Activated B cell treated with CpG ODN at 0.5 μM for 24 hours (primary cell): Measurements from ENCODE around the gene SOAT1. TPM values are rescaled to one million over a fixed set of nuclear protein-coding genes. Genes with fewer than 3 reads are reported as not detected.

ENCODE experiments used
- ATAC-seq: fragments of 200-7000 bp; cut with Tn5 transposase; one replicate; pipeline ENCODE4 v1.10.0; 2021; ENCODE audit warnings: low read depth, mild to moderate bottlenecking, moderate library complexity
- CTCF ChIA-PET: fragments of 350-600 bp; sonication (Branson Sonifier 250); formaldehyde crosslinking; loops from one replicate; lab custom pipeline; 2021; ENCODE audit warnings: antibody characterized with exemption; lab: Charles Lee
- POLR2A ChIA-PET: fragments of 350-600 bp; sonication (Branson Sonifier 250); formaldehyde crosslinking; loops from one replicate; lab custom pipeline; 2021; ENCODE audit warnings: antibody characterized with exemption; lab: Charles Lee
- DNase-seq: peaks from one replicate; pipeline ENCODE4 v3.0.0; 2022
- H3K27ac Mint-ChIP-seq: one replicate; pipeline ENCODE4 v1.8.0; 2020; ENCODE audit warnings: mixed read lengths
- H3K27me3 Mint-ChIP-seq: one replicate; pipeline ENCODE4 v1.8.0; 2021; ENCODE audit warnings: mixed read lengths
- H3K36me3 Mint-ChIP-seq: one replicate; pipeline ENCODE4 v1.8.0; 2021; ENCODE audit warnings: low read depth, mixed read lengths
- H3K4me1 Mint-ChIP-seq: one replicate; pipeline ENCODE4 v1.8.0; 2021; ENCODE audit warnings: mixed read lengths
- H3K4me3 Mint-ChIP-seq: one replicate; pipeline ENCODE4 v1.8.0; 2020; ENCODE audit warnings: mild to moderate bottlenecking, mixed read lengths
- H3K9me3 Mint-ChIP-seq: one replicate; pipeline ENCODE4 v1.8.0; 2020; ENCODE audit warnings: mixed read lengths
- CTCF ChIP-seq: fragments of 200-600 bp; IDR thresholded peaks from one replicate; pipeline ENCODE4 v1.8.0; 2022; ENCODE audit warnings: antibody characterized with exemption, mild to moderate bottlenecking
- intact Hi-C: fragments of 100-400 bp; cut with micrococcal nuclease; formaldehyde crosslinking; loops from one replicate; pipeline ENCODE4 v1.15.1; 2024
- total RNA-seq: library from RNA; stranded (reverse); gene quantifications from 2 replicates; pipeline ENCODE4 v1.2.3, GENCODE V29; 2022

Gene SOAT1
- total RNA-seq, 1 donor from 2014 or later: 17.3 TPM

- no peak for DNase-seq
- no peaks in the 10 kb centered on the region for H3K27me3 Mint-ChIP-seq
- intact Hi-C loops: no loop called here
- ATAC-seq: no peak
- ChIA-PET POLR2A (no interaction called here), CTCF (no interaction called here)
- peaks cover 2% of the 10 kb centered on the region for H3K9me3 Mint-ChIP-seq
- H3K36me3 Mint-ChIP-seq: peaks cover 50% of the 10 kb centered on the region
- no peak overlapping the region for H3K4me3 Mint-ChIP-seq
- no peak overlapping the region for H3K27ac Mint-ChIP-seq
- H3K4me1 Mint-ChIP-seq: no peaks in the 10 kb centered on the region
- no peak for TF ChIP-seq CTCF
Measured at GRCh38 chr1:179329862-179330261, 36.3 kb downstream of the SOAT1 start.

GRCh38 chr1:179334440-179334839 lies 40.8 kb downstream of the SOAT1 start:
- H3K36me3 Mint-ChIP-seq: peaks cover 40% of the 10 kb centered on the region
- intact Hi-C loops: no loop called here
- H3K4me1 Mint-ChIP-seq: peaks cover 2% of the 10 kb centered on the region
- H3K27ac Mint-ChIP-seq: no peak overlapping the region
- ChIA-PET CTCF (no interaction called here), POLR2A (no interaction called here)
- ATAC-seq: no peak
- peaks cover 2% of the 10 kb centered on the region for H3K9me3 Mint-ChIP-seq
- no peak for DNase-seq
- H3K4me3 Mint-ChIP-seq: no peak overlapping the region
- TF ChIP-seq CTCF: no peak
- H3K27me3 Mint-ChIP-seq: no peaks in the 10 kb centered on the region

DNA sequence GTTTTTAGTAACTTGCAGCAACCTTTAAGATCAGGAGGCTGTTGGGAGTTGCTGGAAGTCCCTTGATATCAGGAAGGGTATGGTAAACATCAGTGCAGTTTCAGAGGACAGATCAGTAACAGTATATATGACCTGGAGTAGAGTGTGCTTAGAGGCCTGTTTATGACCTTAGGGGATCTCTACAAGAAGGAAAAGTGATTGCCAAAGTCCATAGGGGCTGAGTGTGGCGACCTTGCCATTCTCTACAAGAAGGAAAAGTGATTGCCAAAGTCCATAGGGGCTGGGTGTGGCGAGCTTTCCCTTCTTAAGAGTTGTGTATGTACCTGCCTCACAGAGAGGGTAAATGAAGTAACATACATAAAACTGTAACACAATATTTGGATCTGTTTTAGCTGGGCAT lies 43.7 kb downstream of the SOAT1 start:
- intact Hi-C loops: no loop called here
- peaks cover 47% of the 10 kb centered on the region for H3K36me3 Mint-ChIP-seq
- no peak for TF ChIP-seq CTCF
- H3K4me3 Mint-ChIP-seq: no peak overlapping the region
- H3K27ac Mint-ChIP-seq: no peak overlapping the region
- ChIA-PET CTCF (no interaction called here), POLR2A (no interaction called here)
- DNase-seq (no peak), ATAC-seq (no peak)
- H3K9me3 Mint-ChIP-seq: no peaks in the 10 kb centered on the region
- H3K4me1 Mint-ChIP-seq: peaks cover 11% of the 10 kb centered on the region
- H3K27me3 Mint-ChIP-seq: no peaks in the 10 kb centered on the region

GRCh38 chr1:179337942-179338560 lies 44.5 kb downstream of the SOAT1 start:
- H3K4me3 Mint-ChIP-seq: no peak overlapping the region
- H3K27ac Mint-ChIP-seq: no peak overlapping the region
- CTCF ChIA-PET: no interaction called here
- peaks cover 48% of the 10 kb centered on the region for H3K36me3 Mint-ChIP-seq
- H3K9me3 Mint-ChIP-seq: no peaks in the 10 kb centered on the region
- TF ChIP-seq CTCF: no peak
- intact Hi-C loops: no loop called here
- POLR2A ChIA-PET: no interaction called here
- H3K27me3 Mint-ChIP-seq: no peaks in the 10 kb centered on the region
- ATAC-seq (no peak), DNase-seq (no peak)
- H3K4me1 Mint-ChIP-seq: peaks cover 11% of the 10 kb centered on the region

DNA sequence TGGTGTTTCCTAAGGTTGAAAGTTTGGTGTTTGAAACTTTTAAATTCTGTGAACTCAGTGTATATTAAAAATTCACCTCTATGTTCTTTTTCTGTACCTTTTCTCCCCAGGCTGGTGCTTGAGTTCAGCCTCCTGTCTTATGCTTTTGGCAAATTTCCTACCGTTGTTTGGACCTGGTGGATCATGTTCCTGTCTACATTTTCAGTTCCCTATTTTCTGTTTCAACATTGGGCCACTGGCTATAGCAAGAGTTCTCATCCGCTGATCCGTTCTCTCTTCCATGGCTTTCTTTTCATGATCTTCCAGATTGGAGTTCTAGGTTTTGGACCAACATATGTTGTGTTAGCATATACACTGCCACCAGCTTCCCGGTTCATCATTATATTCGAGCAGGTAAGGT lies 47.3 kb downstream of the SOAT1 start:
- peaks cover 54% of the 10 kb centered on the region for H3K36me3 Mint-ChIP-seq
- ATAC-seq: no peak
- TF ChIP-seq CTCF: no peak
- H3K4me1 Mint-ChIP-seq: peaks cover 11% of the 10 kb centered on the region
- DNase-seq: no peak
- H3K4me3 Mint-ChIP-seq: no peak overlapping the region
- intact Hi-C loops: no loop called here
- no peaks in the 10 kb centered on the region for H3K27me3 Mint-ChIP-seq
- ChIA-PET POLR2A (no interaction called here), CTCF (no interaction called here)
- H3K27ac Mint-ChIP-seq: no peak overlapping the region
- H3K9me3 Mint-ChIP-seq: no peaks in the 10 kb centered on the region
